ENCODE data around the gene IMMP2L.

DNA sequence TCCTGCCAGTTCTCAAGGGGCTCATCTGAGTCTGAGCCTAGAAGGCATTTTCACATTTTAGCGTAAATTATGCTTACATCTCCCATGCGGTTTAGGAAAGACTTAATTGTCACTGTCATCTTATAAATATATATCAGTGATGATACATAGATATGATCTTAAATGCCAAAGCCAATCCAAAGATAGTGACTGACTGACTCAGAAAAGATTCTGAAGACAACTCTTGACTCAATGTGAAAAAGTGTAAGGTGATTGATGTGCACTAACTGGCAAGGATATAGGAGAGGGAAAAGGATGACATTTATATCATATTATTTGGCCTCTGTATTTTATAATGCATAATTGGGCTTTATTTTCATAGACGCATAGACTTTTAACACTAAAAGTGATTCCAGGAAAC lies 556.3 kb downstream of the IMMP2L start:
- TF ChIP-seq, protein P1, sequence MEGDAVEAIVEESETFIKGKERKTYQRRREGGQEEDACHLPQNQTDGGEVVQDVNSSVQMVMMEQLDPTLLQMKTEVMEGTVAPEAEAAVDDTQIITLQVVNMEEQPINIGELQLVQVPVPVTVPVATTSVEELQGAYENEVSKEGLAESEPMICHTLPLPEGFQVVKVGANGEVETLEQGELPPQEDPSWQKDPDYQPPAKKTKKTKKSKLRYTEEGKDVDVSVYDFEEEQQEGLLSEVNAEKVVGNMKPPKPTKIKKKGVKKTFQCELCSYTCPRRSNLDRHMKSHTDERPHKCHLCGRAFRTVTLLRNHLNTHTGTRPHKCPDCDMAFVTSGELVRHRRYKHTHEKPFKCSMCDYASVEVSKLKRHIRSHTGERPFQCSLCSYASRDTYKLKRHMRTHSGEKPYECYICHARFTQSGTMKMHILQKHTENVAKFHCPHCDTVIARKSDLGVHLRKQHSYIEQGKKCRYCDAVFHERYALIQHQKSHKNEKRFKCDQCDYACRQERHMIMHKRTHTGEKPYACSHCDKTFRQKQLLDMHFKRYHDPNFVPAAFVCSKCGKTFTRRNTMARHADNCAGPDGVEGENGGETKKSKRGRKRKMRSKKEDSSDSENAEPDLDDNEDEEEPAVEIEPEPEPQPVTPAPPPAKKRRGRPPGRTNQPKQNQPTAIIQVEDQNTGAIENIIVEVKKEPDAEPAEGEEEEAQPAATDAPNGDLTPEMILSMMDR (IDR thresholded peaks at IDR 0.05) = no peak
- no peak for TF ChIP-seq POLR2A (IDR thresholded peaks at IDR 0.05)

All from right lobe of liver (tissue), 4 donors.